Calu3 (cell line): ENCODE data around the gene SSRP1. TPM values are rescaled to one million over a fixed set of nuclear protein-coding genes. Genes with fewer than 3 reads are reported as not detected.

Experiments used
- BruUV-seq: library from RNA; stranded (reverse); fragments of 400-500 nt; replicated peaks from 2 replicates; lab custom pipeline; 2021; lab: Mats Ljungman, UMichigan
- CTCF ChIA-PET: fragments of 300-600 bp; sonication (Branson Sonifier 250); formaldehyde crosslinking; loops from one replicate; lab custom pipeline; 2022; ENCODE audit warnings: antibody characterized with exemption; lab: Charles Lee
- DNase-seq: peaks from one replicate; pipeline ENCODE4 v3.0.0; 2022
- H3K27ac Mint-ChIP-seq: one replicate; pipeline ENCODE4 v1.8.0; 2022; ENCODE audit warnings: mixed read lengths; ENCODE audit not compliant: unreplicated experiment
- H3K27me3 Mint-ChIP-seq: one replicate; pipeline ENCODE4 v1.8.0; 2022; ENCODE audit warnings: mixed read lengths; ENCODE audit not compliant: unreplicated experiment
- H3K36me3 Mint-ChIP-seq: one replicate; pipeline ENCODE4 v1.8.0; 2022; ENCODE audit warnings: mild to moderate bottlenecking, moderate library complexity, mixed read lengths; ENCODE audit not compliant: insufficient read depth, unreplicated experiment
- H3K4me1 Mint-ChIP-seq: one replicate; pipeline ENCODE4 v1.8.0; 2022; ENCODE audit warnings: mild to moderate bottlenecking, low read depth, mixed read lengths; ENCODE audit not compliant: unreplicated experiment
- H3K4me3 Mint-ChIP-seq: one replicate; pipeline ENCODE4 v1.8.0; 2022; ENCODE audit warnings: mild to moderate bottlenecking, low read depth, moderate library complexity, mixed read lengths; ENCODE audit not compliant: unreplicated experiment
- H3K9me3 Mint-ChIP-seq: one replicate; pipeline ENCODE4 v1.8.0; 2022; ENCODE audit warnings: low read depth, mixed read lengths; ENCODE audit not compliant: unreplicated experiment
- intact Hi-C: fragments of 100-400 bp; cut with micrococcal nuclease; formaldehyde crosslinking; loops from one replicate; pipeline ENCODE4 v1.10.0; 2022; ENCODE audit not compliant: unreplicated experiment
- total RNA-seq: library from RNA; stranded (reverse); gene quantifications from 2 replicates; pipeline ENCODE4 v1.2.3, GENCODE V29; 2022
- TF ChIP-seq, protein P1 (sequence below): fragments of 200-600 bp; IDR thresholded peaks from one replicate; pipeline ENCODE4 v1.8.0; 2022; ENCODE audit warnings: antibody characterized with exemption; ENCODE audit not compliant: unreplicated experiment

Gene SSRP1
- total RNA-seq, 1 experiment from 2014 or later, result 145 TPM

DNA sequence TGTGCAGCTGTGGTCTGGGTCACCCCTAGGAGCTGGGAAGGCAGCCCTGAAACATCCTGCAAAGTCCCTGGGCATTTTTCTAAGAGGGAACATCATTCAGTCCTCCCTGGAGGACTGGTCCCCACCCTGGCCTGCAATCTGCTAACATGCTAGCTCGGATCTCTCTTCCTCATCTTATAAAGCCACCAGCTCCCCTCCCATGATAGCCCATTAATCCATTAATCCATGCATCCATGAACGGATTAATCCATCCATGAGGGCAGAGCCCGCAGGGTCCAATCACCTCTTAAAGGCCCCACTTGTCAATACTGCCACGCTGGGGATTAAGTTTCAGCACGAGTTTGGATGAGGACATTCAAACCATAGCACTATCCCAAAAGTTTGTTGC is 33.1 kb upstream of the SSRP1 start:
- no peak overlapping the region for H3K4me3 Mint-ChIP-seq
- intact Hi-C loops, result no loop called here

DNA sequence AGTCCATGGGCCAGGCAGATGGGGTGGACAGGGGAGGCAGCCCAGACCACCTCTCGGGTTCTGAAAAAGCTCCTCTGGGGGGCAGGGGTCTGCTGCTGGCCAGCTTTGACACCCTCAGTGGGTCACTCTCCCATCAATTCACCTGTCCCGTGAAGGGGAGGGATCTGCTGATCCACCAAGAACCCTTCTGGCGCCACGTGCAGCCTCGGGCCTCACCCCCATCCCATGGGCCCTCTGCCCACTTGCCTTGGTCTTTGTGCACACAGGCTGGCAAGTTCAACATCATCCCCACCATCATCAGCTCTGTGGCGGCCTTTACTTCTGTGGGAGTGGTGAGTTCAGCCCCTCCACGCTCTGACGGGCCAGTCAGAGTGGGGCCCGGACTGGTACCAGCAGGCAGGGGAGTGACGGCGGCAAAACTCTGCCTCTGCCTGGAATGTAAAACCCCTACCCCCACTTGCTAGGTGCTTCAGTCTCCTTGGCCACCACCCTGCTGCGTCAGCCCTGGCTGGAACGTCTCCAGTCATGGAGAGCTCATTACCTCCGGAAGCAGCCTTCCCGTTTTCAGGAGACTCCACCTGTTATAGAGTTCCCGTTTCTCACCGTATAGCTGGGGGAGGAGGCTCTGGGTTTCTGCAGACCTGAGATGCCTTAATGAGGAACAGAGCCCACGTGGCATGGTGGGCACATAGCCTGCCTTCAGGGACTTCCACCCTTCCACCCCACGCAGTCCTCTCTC is 32.6 kb upstream of the SSRP1 start:
- TF ChIP-seq, protein P1, sequence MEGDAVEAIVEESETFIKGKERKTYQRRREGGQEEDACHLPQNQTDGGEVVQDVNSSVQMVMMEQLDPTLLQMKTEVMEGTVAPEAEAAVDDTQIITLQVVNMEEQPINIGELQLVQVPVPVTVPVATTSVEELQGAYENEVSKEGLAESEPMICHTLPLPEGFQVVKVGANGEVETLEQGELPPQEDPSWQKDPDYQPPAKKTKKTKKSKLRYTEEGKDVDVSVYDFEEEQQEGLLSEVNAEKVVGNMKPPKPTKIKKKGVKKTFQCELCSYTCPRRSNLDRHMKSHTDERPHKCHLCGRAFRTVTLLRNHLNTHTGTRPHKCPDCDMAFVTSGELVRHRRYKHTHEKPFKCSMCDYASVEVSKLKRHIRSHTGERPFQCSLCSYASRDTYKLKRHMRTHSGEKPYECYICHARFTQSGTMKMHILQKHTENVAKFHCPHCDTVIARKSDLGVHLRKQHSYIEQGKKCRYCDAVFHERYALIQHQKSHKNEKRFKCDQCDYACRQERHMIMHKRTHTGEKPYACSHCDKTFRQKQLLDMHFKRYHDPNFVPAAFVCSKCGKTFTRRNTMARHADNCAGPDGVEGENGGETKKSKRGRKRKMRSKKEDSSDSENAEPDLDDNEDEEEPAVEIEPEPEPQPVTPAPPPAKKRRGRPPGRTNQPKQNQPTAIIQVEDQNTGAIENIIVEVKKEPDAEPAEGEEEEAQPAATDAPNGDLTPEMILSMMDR, result no peak
- BruUV-seq, result no TSS peak
- no peak overlapping the region for H3K4me3 Mint-ChIP-seq
- intact Hi-C loops, result no loop called here
- DNase-seq, result no peak
- peaks cover 64% of the 10 kb centered on the region for H3K27me3 Mint-ChIP-seq
- CTCF ChIA-PET, result interaction anchor here (0.6 kb wide), 1 partner anchor 56 kb away, joined by 11 read pairs; no protein-coding TSS in a partner anchor
- no peaks in the 10 kb centered on the region for H3K36me3 Mint-ChIP-seq
- H3K9me3 Mint-ChIP-seq, result no peaks in the 10 kb centered on the region
- no peaks in the 10 kb centered on the region for H3K4me1 Mint-ChIP-seq
- H3K27ac Mint-ChIP-seq, result no peak overlapping the region

More for the DNA sequence above, 33.1 kb upstream of the SSRP1 start:
- CTCF ChIA-PET, result interaction anchor here (0.6 kb wide), 1 partner anchor 56 kb away, joined by 11 read pairs; no protein-coding TSS in a partner anchor
- Mint-ChIP-seq H3K9me3 (no peaks in the 10 kb centered on the region), H3K36me3 (no peaks in the 10 kb centered on the region), H3K4me1 (no peaks in the 10 kb centered on the region), H3K27ac (no peak overlapping the region), H3K27me3 (peaks cover 64% of the 10 kb centered on the region)
- TF ChIP-seq, protein P1, result no peak
- no peak for DNase-seq
- BruUV-seq, result no TSS peak

DNA sequence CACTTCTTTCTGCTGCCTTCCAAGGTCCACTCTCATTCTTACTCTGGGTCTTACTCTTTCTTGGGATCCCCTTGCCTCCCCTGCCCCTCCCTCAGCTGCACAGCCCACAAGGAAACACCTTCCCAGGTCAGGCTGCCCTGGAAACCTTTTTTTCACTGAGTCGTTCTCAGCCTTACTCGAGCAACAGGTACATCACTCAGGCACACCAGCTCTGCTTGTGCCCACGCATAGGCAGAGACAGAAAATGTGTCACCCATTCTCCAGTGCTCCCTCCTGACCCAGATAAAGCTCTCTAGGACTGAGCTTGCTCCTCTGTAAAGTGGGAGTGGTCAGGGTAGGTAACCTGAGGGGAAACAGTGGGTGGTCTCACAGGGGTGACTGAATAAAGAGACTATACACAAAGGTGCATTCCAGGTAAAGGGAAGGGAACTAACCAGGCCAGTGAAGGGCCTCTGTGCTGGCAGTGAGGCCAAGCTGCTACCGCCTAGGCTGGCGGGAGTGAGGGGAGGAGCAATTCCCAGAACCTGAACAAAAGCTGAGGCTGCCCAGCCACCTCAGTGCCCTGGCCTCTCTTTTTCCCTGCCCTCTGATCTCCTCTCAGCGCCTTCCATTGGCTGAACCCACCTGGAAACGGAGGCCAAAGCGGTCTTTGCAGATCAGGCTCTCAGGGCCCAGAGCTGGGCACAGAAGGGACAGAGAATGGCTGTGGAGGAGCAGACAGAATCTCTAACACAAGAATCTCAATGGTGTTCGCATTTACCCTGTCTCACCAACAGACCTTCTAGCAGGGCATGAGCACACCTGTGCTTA is 29.4 kb upstream of the SSRP1 start:
- H3K4me3 Mint-ChIP-seq, result no peak overlapping the region
- TF ChIP-seq, protein P1, result no peak
- no peak for DNase-seq
- H3K9me3 Mint-ChIP-seq, result no peaks in the 10 kb centered on the region
- no peaks in the 10 kb centered on the region for H3K36me3 Mint-ChIP-seq
- H3K27ac Mint-ChIP-seq, result no peak overlapping the region
- CTCF ChIA-PET, result no interaction called here
- peaks cover 68% of the 10 kb centered on the region for H3K27me3 Mint-ChIP-seq
- H3K4me1 Mint-ChIP-seq, result peaks cover 6% of the 10 kb centered on the region
- intact Hi-C loops, result no loop called here
- no TSS peak for BruUV-seq

DNA sequence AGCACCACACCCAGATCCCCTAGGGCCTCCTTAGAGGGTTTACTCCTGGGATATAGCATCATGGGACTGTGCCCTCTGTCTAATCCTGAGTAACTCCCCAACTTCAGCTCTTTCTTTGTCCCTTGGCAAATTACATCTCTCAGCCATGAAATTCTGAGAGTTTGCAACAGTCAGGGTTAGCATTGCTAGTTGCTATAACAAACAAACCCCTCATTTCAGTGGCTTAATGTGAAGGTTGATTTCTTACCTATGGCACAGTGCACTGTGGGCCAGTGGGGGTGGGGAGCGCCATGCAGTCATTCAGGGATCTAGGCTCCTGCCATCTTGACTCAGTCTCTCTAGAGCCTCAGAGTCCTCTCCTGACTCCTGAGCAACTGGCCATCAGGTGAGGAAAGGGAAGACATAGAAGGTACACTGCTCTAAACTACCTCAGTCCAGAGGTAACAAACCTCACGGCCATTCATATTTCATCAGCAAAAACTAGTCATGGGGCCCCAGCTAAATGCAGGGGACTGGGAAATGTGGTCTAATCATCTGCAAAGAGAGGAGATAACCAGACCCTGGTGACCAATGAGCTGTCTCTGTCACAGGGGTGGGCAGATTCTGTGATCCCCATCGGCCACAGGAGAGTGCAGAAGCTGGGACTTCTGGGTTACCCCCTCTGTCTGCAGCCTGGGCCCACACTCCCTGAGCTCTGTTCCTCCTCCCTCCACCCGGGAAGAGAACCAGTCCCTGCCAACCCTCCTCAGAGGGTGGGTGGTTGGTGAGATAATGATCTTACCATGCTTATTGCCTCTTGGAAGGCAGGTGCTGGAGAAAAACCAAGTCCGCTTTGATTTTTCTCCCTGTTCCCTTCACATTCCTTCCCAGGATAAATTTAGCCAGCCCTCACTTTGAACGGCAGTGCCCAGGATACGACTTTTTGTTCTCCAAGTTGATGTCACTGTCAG is 27.7 kb upstream of the SSRP1 start:
- intact Hi-C loops, result no loop called here
- Mint-ChIP-seq H3K4me3 (no peak overlapping the region), H3K27ac (no peak overlapping the region), H3K4me1 (peaks cover 6% of the 10 kb centered on the region), H3K9me3 (no peaks in the 10 kb centered on the region), H3K36me3 (no peaks in the 10 kb centered on the region), H3K27me3 (peaks cover 63% of the 10 kb centered on the region)
- no peak for DNase-seq
- BruUV-seq, result no TSS peak
- CTCF ChIA-PET, result interaction anchor here (0.5 to 0.6 kb wide), 2 partner anchors 36 to 169 kb away, joined by 3 read pairs; no protein-coding TSS in a partner anchor
- TF ChIP-seq, protein P1, result no peak
